H1 (cell line): ENCODE results near the gene IAH1. TPM values are rescaled to one million over a fixed set of nuclear protein-coding genes. Genes with fewer than 3 reads are reported as not detected.

ENCODE experiments used
- CTCF ChIA-PET: fragments of 300-600 bp; sonication (Branson Sonifier 250); formaldehyde crosslinking; loops from one replicate; lab custom pipeline; 2021; ENCODE audit not compliant: partially characterized antibody; lab: Charles Lee
- POLR2A ChIA-PET: fragments of 300-600 bp; sonication (Branson Sonifier 250); formaldehyde crosslinking; loops from one replicate; lab custom pipeline; 2021; ENCODE audit warnings: inconsistent platforms; ENCODE audit not compliant: partially characterized antibody; lab: Charles Lee
- DNase-seq, 2 experiments: peaks; one replicate each; pipeline versions ENCODE4 v3.0.0 to v3.0.0-alpha.2; 2010 to 2022; ENCODE audit warnings: low spot score in 2 of 2, low read depth in 1 of 2, mixed read lengths in 1 of 2
- FAIRE-seq: peaks from 2 replicates; lab custom pipeline; 2011; peaks lifted over from hg19 to GRCh38; lab: Jason Lieb, UNC
- H2AFZ ChIP-seq: 2 replicates; pipeline ENCODE4 v1.8.1; 2012; ENCODE audit warnings: low read length, inconsistent platforms
- H2AK5ac ChIP-seq: 2 replicates; pipeline ENCODE4 v1.6.1; 2013; ENCODE audit warnings: low read depth, low read length
- H2BK120ac ChIP-seq: replicated peaks from 2 replicates; pipeline ENCODE3; 2013; ENCODE audit warnings: low read depth, low read length, inconsistent platforms
- H2BK12ac ChIP-seq: 2 replicates; pipeline ENCODE4 v1.6.1; 2013; ENCODE audit warnings: low read depth, low read length
- H2BK15ac ChIP-seq: 2 replicates; pipeline ENCODE4 v1.6.1; 2013; ENCODE audit warnings: low read length
- H2BK20ac ChIP-seq: 2 replicates; pipeline ENCODE4 v1.6.1; 2013; ENCODE audit warnings: low read length
- H2BK5ac ChIP-seq: 2 replicates; pipeline ENCODE4 v1.6.1; 2013; ENCODE audit warnings: low read depth, low read length
- H3K14ac ChIP-seq: 2 replicates; pipeline ENCODE4 v1.6.1; 2013; ENCODE audit warnings: inconsistent platforms; ENCODE audit not compliant: insufficient read length
- H3K18ac ChIP-seq: 2 replicates; pipeline ENCODE4 v1.6.1; 2013; ENCODE audit warnings: low read length; ENCODE audit errors: extremely low read depth
- H3K23ac ChIP-seq: 2 replicates; pipeline ENCODE4 v1.6.1; 2013; ENCODE audit warnings: inconsistent platforms; ENCODE audit not compliant: insufficient read length
- H3K23me2 ChIP-seq: 2 replicates; pipeline ENCODE4 v1.6.1; 2013; ENCODE audit warnings: low read depth, low read length
- H3K27ac ChIP-seq: 2 replicates; pipeline ENCODE4 v1.6.1; 2011; ENCODE audit warnings: low read depth, low read length, inconsistent platforms
- H3K27me3 ChIP-seq, 4 experiments: replicated peaks in 1 of 4; 1 replicate in 1 of 4; 2 replicates in 3 of 4; pipeline versions ENCODE4 v1.6.1 to v1.8.1; 2011 to 2013; ENCODE audit warnings: low read length in 3 of 4, mild to moderate bottlenecking in 3 of 4, inconsistent platforms in 2 of 4, mixed read lengths in 2 of 4, moderate library complexity in 1 of 4; ENCODE audit not compliant: control insufficient read depth in 3 of 4, insufficient read depth in 3 of 4; ENCODE audit errors: extremely low read depth in 1 of 4
- H3K36me3 ChIP-seq, 4 experiments: 2 replicates each; pipeline versions ENCODE4 v1.6.1 to v1.8.1; 2011 to 2013; ENCODE audit warnings: mild to moderate bottlenecking in 4 of 4, low read length in 3 of 4, moderate library complexity in 2 of 4, control low read depth in 1 of 4, inconsistent platforms in 1 of 4; ENCODE audit not compliant: insufficient read depth in 4 of 4, control insufficient read depth in 2 of 4
- H3K4ac ChIP-seq: replicated peaks from 2 replicates; pipeline ENCODE3; 2013; ENCODE audit warnings: low read length, low read depth, mixed read lengths, inconsistent platforms; ENCODE audit not compliant: insufficient read length
- H3K4me1 ChIP-seq, 4 experiments: replicated peaks in 1 of 4; 1 replicate in 1 of 4; 2 replicates in 3 of 4; pipeline versions ENCODE4 v1.6.1 to v1.8.1; 2011 to 2013; ENCODE audit warnings: low read length in 3 of 4, inconsistent platforms in 2 of 4, mixed read lengths in 1 of 4; ENCODE audit not compliant: insufficient read depth in 4 of 4, control insufficient read depth in 3 of 4
- H3K4me2 ChIP-seq, 2 experiments: 2 replicates each; pipeline versions ENCODE4 v1.6.1 to v1.8.1; 2011 to 2013; ENCODE audit warnings: low read depth in 2 of 2, low read length in 2 of 2, control low read depth in 1 of 2, inconsistent platforms in 1 of 2, mild to moderate bottlenecking in 1 of 2; ENCODE audit not compliant: insufficient read depth in 1 of 2
- H3K4me3 ChIP-seq, 4 experiments: fragments of 200-600, 300-600 bp in 1 of 4; sonication (generic), shearing (Covaris generic), sonication (Bioruptor Twin) in 1 of 4; 2 replicates each; pipeline versions ENCODE4 v1.5.1 to v1.8.1; 2011 to 2016; ENCODE audit warnings: low read length in 4 of 4, low read depth in 3 of 4, control low read depth in 2 of 4, inconsistent platforms in 2 of 4, mild to moderate bottlenecking in 2 of 4, mixed read lengths in 1 of 4, moderate library complexity in 1 of 4; ENCODE audit not compliant: insufficient read depth in 2 of 4; ENCODE audit errors: extremely low read depth in 1 of 4
- H3K56ac ChIP-seq: replicated peaks from 2 replicates; pipeline ENCODE3; 2013; ENCODE audit warnings: low read depth, mild to moderate bottlenecking, mixed read lengths, low read length, inconsistent platforms; ENCODE audit not compliant: insufficient read length
- H3K79me1 ChIP-seq: 2 replicates; pipeline ENCODE4 v1.6.1; 2013; ENCODE audit warnings: low read depth, low read length, control low read depth
- H3K79me2 ChIP-seq, 2 experiments: 2 replicates each; pipeline versions ENCODE4 v1.6.1 to v1.8.1; 2012 to 2013; ENCODE audit warnings: low read length in 2 of 2, mild to moderate bottlenecking in 2 of 2, inconsistent platforms in 1 of 2; ENCODE audit not compliant: insufficient read depth in 2 of 2, control insufficient read depth in 1 of 2
- H3K9ac ChIP-seq, 4 experiments: replicated peaks in 1 of 4; 1 replicate in 1 of 4; 2 replicates in 3 of 4; pipeline versions ENCODE4 v1.6.1 to v1.8.1; 2011 to 2013; ENCODE audit warnings: low read depth in 3 of 4, low read length in 3 of 4, control low read depth in 2 of 4, mild to moderate bottlenecking in 2 of 4, moderate library complexity in 2 of 4, inconsistent platforms in 1 of 4; ENCODE audit errors: extremely low read depth in 1 of 4
- H3K9me3 ChIP-seq, 2 experiments: 2 replicates each; pipeline versions ENCODE4 v1.6.1 to v1.8.1; 2012 to 2013; ENCODE audit warnings: mild to moderate bottlenecking in 2 of 2, moderate library complexity in 2 of 2, control low read depth in 1 of 2, inconsistent platforms in 1 of 2, low read depth in 1 of 2, low read length in 1 of 2, mixed read lengths in 1 of 2; ENCODE audit not compliant: insufficient read depth in 2 of 2
- H4K20me1 ChIP-seq, 2 experiments: replicated peaks in 1 of 2; 2 replicates each; pipeline versions ENCODE3 to v1.8.1; 2011 to 2013; ENCODE audit warnings: inconsistent platforms in 2 of 2, low read length in 2 of 2, mild to moderate bottlenecking in 1 of 2; ENCODE audit not compliant: insufficient read depth in 2 of 2, control insufficient read depth in 1 of 2
- H4K5ac ChIP-seq: 2 replicates; pipeline ENCODE4 v1.6.1; 2013; ENCODE audit warnings: low read length, low read depth, mixed read lengths, inconsistent platforms; ENCODE audit not compliant: insufficient read length
- H4K8ac ChIP-seq: 2 replicates; pipeline ENCODE4 v1.8.0; 2013; ENCODE audit warnings: mild to moderate bottlenecking, moderate library complexity, low read length, inconsistent platforms; ENCODE audit not compliant: insufficient read depth; ENCODE audit errors: extremely low read depth
- H4K91ac ChIP-seq: replicated peaks from 2 replicates; pipeline ENCODE3; 2013; ENCODE audit warnings: low read length, mixed read lengths, inconsistent platforms; ENCODE audit not compliant: insufficient read length
- CEBPB ChIP-seq: IDR thresholded peaks from 2 replicates; pipeline ENCODE4 v1.6.1; 2012; ENCODE audit warnings: low read depth, low read length
- CTCF ChIP-seq, 3 experiments: IDR thresholded peaks; 1 replicate in 2 of 3; 2 replicates in 1 of 3; pipeline versions ENCODE4 v1.5.1 to v1.6.1; 2011; ENCODE audit warnings: low read length in 3 of 3, mild to moderate bottlenecking in 3 of 3, inconsistent platforms in 2 of 3, low read depth in 1 of 3, moderate library complexity in 1 of 3; ENCODE audit not compliant: insufficient read depth in 1 of 3; ENCODE audit errors: control extremely low read depth in 1 of 3
- GTF2F1 ChIP-seq: IDR thresholded peaks from 2 replicates; pipeline ENCODE4 v1.6.1; 2012; ENCODE audit warnings: low read depth, low read length, improper control_type of control experiment, borderline replicate concordance
- KDM4A ChIP-seq: IDR thresholded peaks from one replicate; pipeline ENCODE4 v1.7.1; 2012; ENCODE audit warnings: low read depth, mild to moderate bottlenecking, moderate library complexity, low read length, inconsistent platforms; ENCODE audit not compliant: severe bottlenecking
- KDM5A ChIP-seq: fragments of 200-600 bp; IDR thresholded peaks from 2 replicates; pipeline ENCODE4 v1.7.1; 2012; ENCODE audit warnings: mild to moderate bottlenecking, low read length, inconsistent platforms, mixed read lengths
- PHF8 ChIP-seq: fragments of 200-600 bp; sonication (generic); conservative IDR thresholded peaks from 2 replicates; pipeline ENCODE4 v1.7.1; 2012; ENCODE audit warnings: low read depth, mild to moderate bottlenecking, inconsistent platforms, low read length, moderate library complexity
- RAD21 ChIP-seq, 2 experiments: IDR thresholded peaks in 1 of 2; conservative IDR thresholded peaks in 1 of 2; 2 replicates each; pipeline ENCODE4 v1.6.1; 2011; ENCODE audit warnings: low read depth in 2 of 2, low read length in 2 of 2, improper control_type of control experiment in 1 of 2, inconsistent platforms in 1 of 2, mild to moderate bottlenecking in 1 of 2, moderate library complexity in 1 of 2
- RBBP5 ChIP-seq: IDR thresholded peaks from 2 replicates; pipeline ENCODE4 v1.7.1; 2012; ENCODE audit warnings: low read depth, mild to moderate bottlenecking, inconsistent platforms, low read length, moderate library complexity, borderline replicate concordance
- RXRA ChIP-seq: IDR thresholded peaks from 2 replicates; pipeline ENCODE4 v1.6.1; 2011; ENCODE audit warnings: low read depth, mild to moderate bottlenecking, low read length, moderate library complexity; ENCODE audit not compliant: insufficient read depth
- TEAD4 ChIP-seq: IDR thresholded peaks from 2 replicates; pipeline ENCODE4 v1.6.1; 2012; ENCODE audit warnings: low read depth, low read length, inconsistent platforms, mixed read lengths
- WGBS, 2 experiments: shearing (Covaris generic) in 1 of 2; methylation state at CpG; one replicate each; pipeline versions ENCODE4 v1.1.6 to v1.1.7; 2013 to 2015; ENCODE audit warnings: low lambda C conversion rate in 2 of 2, mixed read lengths in 2 of 2, inconsistent platforms in 1 of 2, low coverage in 1 of 2, missing lambda C conversion rate in 1 of 2; ENCODE audit not compliant: insufficient replicate concordance in 2 of 2, insufficient coverage in 1 of 2, insufficient read length in 1 of 2; ENCODE audit errors: extremely low coverage in 1 of 2, missing lambda C conversion rate in 1 of 2; 5-methylcytosine and 5-hydroxymethylcytosine counted together
- polyA plus RNA-seq, 7 experiments: library from polyadenylated mRNA; depleted of rRNA in 3 of 7; stranded (reverse) in 5 of 7; unstranded in 2 of 7; fragments of >200 nt in 5 of 7; fragments of 200-250 nt in 2 of 7; gene quantifications; 1 replicate in 5 of 7; 2 replicates in 1 of 7; 4 replicates in 1 of 7; pipeline versions ENCODE4 v1.2.1 to v1.2.3, GENCODE V29; 2011 to 2013; ENCODE audit warnings: missing spikeins in 2 of 7, mixed read lengths in 2 of 7
- total RNA-seq: library from RNA; stranded (reverse); fragmentation: NEBNext Ultra II Directional; extraction: Animal tissue kit (Norgen Biotek cat#: 25700); gene quantifications from 2 replicates; pipeline ENCODE4 v1.2.1, GENCODE V29; 2021

IAH1 gene
- total and polyA plus RNA-seq, 2 of the 8 experiments (the other 6 are each of a cell fraction or from before 2014, with no cell fraction given): 15.1 to 21.5 TPM

- no peak overlapping the region for H2BK20ac ChIP-seq
- TF ChIP-seq CTCF (IDR thresholded peaks at IDR 0.05; ENCODE audit: control extremely low read depth in 1 of 3, insufficient read depth in 1 of 3, low read depth in 1 of 3, low read length in 3 of 3) (no peak), GTF2F1 (no peak), CEBPB (no peak), KDM4A (no peak), RBBP5 (no peak), TEAD4 (no peak), PHF8 (no peak), RAD21 (IDR thresholded peaks at IDR 0.05 in 1 of 2, conservative IDR thresholded peaks at IDR 0.05 in 1 of 2; ENCODE audit: low read depth in 2 of 2, low read length in 2 of 2) (no peak), RXRA (no peak), KDM5A (no peak)
These were observed 1.8 kb upstream of the IAH1 start for GRCh38 chr2:9472511-9472910.

More at GRCh38 chr2:9472511-9472910, 1.8 kb upstream of the IAH1 start:
- Histone ChIP-seq H3K4me3 (no peak overlapping the region), H3K4me2 (no peak overlapping the region; a peak in 1 of 4 replicates), H3K36me3 (peaks cover 5 to 36% (median 19%) of the 10 kb centered on the region in 4 experiments), H3K9me3 (peaks cover 5% of the 10 kb centered on the region in 2 experiments; a peak in 3 of 4 replicates), H4K20me1 (peaks cover 0 to 2% of the 10 kb centered on the region in 2 experiments), H3K18ac (no peak overlapping the region), H3K56ac (no peak overlapping the region), H2AK5ac (no peak overlapping the region), H3K27me3 (peaks cover 0 to 2% (median 0%) of the 10 kb centered on the region in 4 experiments; a peak in 2 of 7 replicates), H3K23me2 (peaks cover 11% of the 10 kb centered on the region), H2BK12ac (no peak overlapping the region), H3K79me2 (no peaks in the 10 kb centered on the region), H4K5ac (no peak overlapping the region), H2BK15ac (no peak overlapping the region), H3K23ac (no peak overlapping the region), H3K9ac (no peak overlapping the region), H3K14ac (no peak overlapping the region), H2BK120ac (no peak overlapping the region), H3K27ac (no peak overlapping the region), H4K91ac (no peak overlapping the region), H3K4ac (no peak overlapping the region), H3K79me1 (no peaks in the 10 kb centered on the region), H3K4me1 (peaks cover 0 to 4% (median 2%) of the 10 kb centered on the region in 4 experiments; a peak in 2 of 7 replicates), H4K8ac (no peak overlapping the region), H2BK5ac (no peak overlapping the region), H2AFZ (no peak overlapping the region)
- ChIA-PET POLR2A (interaction anchor here (1.1 to 2.3 kb wide), 2 partner anchors 10 to 31 kb away, joined by 3 to 7 read pairs; no protein-coding TSS in a partner anchor), CTCF (interaction anchor here (0.9 to 1.2 kb wide), 2 partner anchors 328 to 331 kb away, joined by 3 read pairs; no protein-coding TSS in a partner anchor)
- WGBS, 2 experiments: 96% methylated on average over 9 of the region's 9 CpGs; no CpG with 5 or more reads in 1 of the 2 experiments
- FAIRE-seq (no peak), DNase-seq (no peak)
